Measurements from ENCODE around the gene C9orf72. TPM values are rescaled to one million over a fixed set of nuclear protein-coding genes. Genes with fewer than 3 reads are reported as not detected.

The C9orf72 gene
- total and polyA plus RNA-seq, 2 of the 8 experiments (the other 6 are each of a cell fraction or from before 2014, with no cell fraction given), result 7.2 to 17.5 TPM

GRCh38 chr9:27571011-27571410, 2.3 kb downstream of the C9orf72 start (continued):
- no peak for TF ChIP-seq RBBP5 (IDR thresholded peaks at IDR 0.05; ENCODE audit: borderline replicate concordance, low read depth, low read length)
- no peak for TF ChIP-seq CREB1 (IDR thresholded peaks at IDR 0.05)
- TF ChIP-seq JUN (IDR thresholded peaks at IDR 0.05; ENCODE audit: low read depth, low read length), result no peak
- TF ChIP-seq BACH1 (IDR thresholded peaks at IDR 0.05; ENCODE audit: low read length), result no peak
- no peak for TF ChIP-seq TEAD4 (IDR thresholded peaks at IDR 0.05; ENCODE audit: low read depth, low read length)
- no peak for TF ChIP-seq SIN3A (conservative IDR thresholded peaks at IDR 0.05 in 1 of 2, IDR thresholded peaks at IDR 0.05 in 1 of 2; ENCODE audit: low read depth in 1 of 2, low read length in 2 of 2)
